Measurements from ENCODE around the gene LAMB4.

DNA sequence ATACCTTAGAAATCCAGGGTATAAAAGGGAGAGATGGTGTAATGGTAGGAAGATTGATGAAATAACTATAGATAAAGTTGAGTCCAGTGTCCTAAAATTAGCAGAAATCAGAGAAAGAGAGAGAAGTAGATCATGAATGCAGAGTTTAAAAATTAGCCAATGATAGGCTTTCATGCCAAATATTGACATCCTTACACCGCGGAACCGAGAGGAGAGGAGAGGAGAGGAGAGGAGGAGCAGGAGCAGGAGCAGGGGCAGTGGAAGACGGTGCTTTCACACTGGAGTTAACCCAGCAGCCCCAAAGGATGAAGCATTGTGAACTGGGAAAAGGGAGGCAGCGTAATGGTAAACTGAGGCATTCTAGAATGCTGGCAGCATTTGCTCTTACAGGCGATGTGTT is 34.2 kb upstream of the LAMB4 start:
- TF ChIP-seq POLR2AphosphoS5 (IDR thresholded peaks at IDR 0.05), result no peak
- TF ChIP-seq, protein P1, sequence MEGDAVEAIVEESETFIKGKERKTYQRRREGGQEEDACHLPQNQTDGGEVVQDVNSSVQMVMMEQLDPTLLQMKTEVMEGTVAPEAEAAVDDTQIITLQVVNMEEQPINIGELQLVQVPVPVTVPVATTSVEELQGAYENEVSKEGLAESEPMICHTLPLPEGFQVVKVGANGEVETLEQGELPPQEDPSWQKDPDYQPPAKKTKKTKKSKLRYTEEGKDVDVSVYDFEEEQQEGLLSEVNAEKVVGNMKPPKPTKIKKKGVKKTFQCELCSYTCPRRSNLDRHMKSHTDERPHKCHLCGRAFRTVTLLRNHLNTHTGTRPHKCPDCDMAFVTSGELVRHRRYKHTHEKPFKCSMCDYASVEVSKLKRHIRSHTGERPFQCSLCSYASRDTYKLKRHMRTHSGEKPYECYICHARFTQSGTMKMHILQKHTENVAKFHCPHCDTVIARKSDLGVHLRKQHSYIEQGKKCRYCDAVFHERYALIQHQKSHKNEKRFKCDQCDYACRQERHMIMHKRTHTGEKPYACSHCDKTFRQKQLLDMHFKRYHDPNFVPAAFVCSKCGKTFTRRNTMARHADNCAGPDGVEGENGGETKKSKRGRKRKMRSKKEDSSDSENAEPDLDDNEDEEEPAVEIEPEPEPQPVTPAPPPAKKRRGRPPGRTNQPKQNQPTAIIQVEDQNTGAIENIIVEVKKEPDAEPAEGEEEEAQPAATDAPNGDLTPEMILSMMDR (IDR thresholded peaks at IDR 0.05), result no peak

Data from esophagus muscularis mucosa (tissue), 3 donors.